Activated naive CD8-positive, alpha-beta T cell (primary cell): ENCODE results near the gene LILRB2.
"Not testable (repeated sequence)": the region's sequence is repeated elsewhere in the genome, so short reads cannot be mapped to it uniquely, and the experiment has no call there.

Experiments used
- H3K27ac Mint-ChIP-seq: one replicate; pipeline ENCODE4 v1.8.0; 2021; ENCODE audit warnings: mixed read lengths
- H3K27me3 Mint-ChIP-seq: one replicate; pipeline ENCODE4 v1.8.0; 2021; ENCODE audit warnings: mixed read lengths
- H3K36me3 Mint-ChIP-seq: one replicate; pipeline ENCODE4 v1.8.0; 2021; ENCODE audit warnings: mixed read lengths
- H3K4me1 Mint-ChIP-seq: one replicate; pipeline ENCODE4 v1.8.0; 2021; ENCODE audit warnings: low read depth, mixed read lengths
- H3K4me3 Mint-ChIP-seq: one replicate; pipeline ENCODE4 v1.8.0; 2021; ENCODE audit warnings: mild to moderate bottlenecking, mixed read lengths
- H3K9me3 Mint-ChIP-seq: one replicate; pipeline ENCODE4 v1.8.0; 2021; ENCODE audit warnings: low read depth, mixed read lengths

Gene LILRB2

GRCh38 chr19:54312436-54313377 lies 31.8 kb upstream of the LILRB2 start, which contains the start of gene LILRA5:
Gene LILRA5 (minus strand): TSS chr19:54313166. CDS start chr19:54313019, 147 bp downstream.
- Mint-ChIP-seq H3K4me1 (no peaks in the 10 kb centered on the region), H3K36me3 (no peaks in the 10 kb centered on the region), H3K4me3 (no peak within 1 kb of the TSS), H3K27me3 (peaks cover 18% of the 10 kb centered on the region), H3K27ac (no peak within 1 kb of the TSS), H3K9me3 (no peaks in the 10 kb centered on the region)

GRCh38 chr19:54312011-54312410 lies 31.1 kb upstream of the LILRB2 start:
- H3K9me3 Mint-ChIP-seq: no peaks in the 10 kb centered on the region
- H3K27ac Mint-ChIP-seq: no peak overlapping the region
- no peaks in the 10 kb centered on the region for H3K36me3 Mint-ChIP-seq
- H3K27me3 Mint-ChIP-seq: peaks cover 16% of the 10 kb centered on the region
- H3K4me3 Mint-ChIP-seq: no peak overlapping the region
- no peaks in the 10 kb centered on the region for H3K4me1 Mint-ChIP-seq

DNA sequence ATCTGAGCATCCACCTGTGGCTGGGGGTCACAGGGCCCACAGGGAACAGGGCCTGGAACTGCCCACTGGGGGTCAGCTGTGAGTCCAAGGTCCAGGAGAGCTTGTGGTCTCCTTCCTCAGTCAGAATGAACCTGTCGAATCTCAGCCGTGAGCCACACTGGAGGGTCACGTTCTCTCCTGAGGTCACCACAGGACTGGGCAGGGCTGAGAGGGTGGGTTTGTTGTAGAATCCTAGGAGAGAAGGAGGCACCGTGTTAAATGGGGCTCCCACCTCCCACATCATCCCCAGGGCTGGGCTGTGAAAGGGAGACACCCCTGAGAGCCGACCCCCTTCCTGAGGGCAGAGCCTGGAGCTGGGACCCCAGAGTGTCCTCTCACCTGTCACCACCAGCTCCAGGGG lies 30.6 kb upstream of the LILRB2 start:
- H3K27me3 Mint-ChIP-seq: peaks cover 18% of the 10 kb centered on the region
- H3K4me1 Mint-ChIP-seq: no peaks in the 10 kb centered on the region
- H3K36me3 Mint-ChIP-seq: no peaks in the 10 kb centered on the region
- H3K27ac Mint-ChIP-seq: no peak overlapping the region
- H3K9me3 Mint-ChIP-seq: no peaks in the 10 kb centered on the region
- no peak overlapping the region for H3K4me3 Mint-ChIP-seq

GRCh38 chr19:54310543-54310942 lies 29.6 kb upstream of the LILRB2 start:
- Mint-ChIP-seq H3K27ac (no peak overlapping the region), H3K27me3 (peaks cover 18% of the 10 kb centered on the region), H3K9me3 (no peaks in the 10 kb centered on the region), H3K4me3 (no peak overlapping the region), H3K36me3 (no peaks in the 10 kb centered on the region), H3K4me1 (no peaks in the 10 kb centered on the region)

GRCh38 chr19:54309811-54310210 lies 28.9 kb upstream of the LILRB2 start:
- Mint-ChIP-seq H3K9me3 (no peaks in the 10 kb centered on the region), H3K36me3 (no peaks in the 10 kb centered on the region), H3K4me1 (peaks cover 4% of the 10 kb centered on the region), H3K4me3 (no peak overlapping the region), H3K27me3 (peaks cover 18% of the 10 kb centered on the region), H3K27ac (no peak overlapping the region)

GRCh38 chr19:54307389-54308020 lies 26.6 kb upstream of the LILRB2 start:
- Mint-ChIP-seq H3K9me3 (no peaks in the 10 kb centered on the region), H3K4me3 (no peak overlapping the region), H3K27ac (no peak overlapping the region), H3K4me1 (peaks cover 16% of the 10 kb centered on the region), H3K27me3 (peaks cover 9% of the 10 kb centered on the region), H3K36me3 (no peaks in the 10 kb centered on the region)

- H3K27me3 Mint-ChIP-seq: peaks cover 6% of the 10 kb centered on the region
- no peak overlapping the region for H3K4me3 Mint-ChIP-seq
Measured at GRCh38 chr19:54305141-54305540, 24.2 kb upstream of the LILRB2 start.

DNA sequence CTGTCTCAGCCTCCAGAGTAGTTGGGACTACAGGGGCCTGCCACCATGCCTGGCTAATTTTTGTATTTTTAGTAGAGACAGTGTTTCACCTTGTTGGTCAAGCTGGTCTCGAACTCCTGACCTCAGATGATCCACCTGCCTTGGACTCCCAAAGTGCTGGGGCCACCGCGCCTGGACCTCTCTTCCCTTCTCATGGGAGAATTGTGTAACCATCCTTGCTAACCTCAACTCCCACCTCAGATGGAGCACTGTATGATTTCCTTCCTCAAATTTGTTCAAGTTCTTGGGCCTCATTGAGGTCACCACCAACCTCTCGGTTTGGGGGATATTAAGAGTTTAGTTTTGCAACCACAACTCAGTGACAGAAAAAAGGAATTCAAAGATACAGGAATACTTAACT lies 21.3 kb upstream of the LILRB2 start:
- peaks cover 3% of the 10 kb centered on the region for H3K27me3 Mint-ChIP-seq
- no peak overlapping the region for H3K4me3 Mint-ChIP-seq
- H3K4me1 Mint-ChIP-seq: peaks cover 16% of the 10 kb centered on the region
- no peak overlapping the region for H3K27ac Mint-ChIP-seq
- H3K9me3 Mint-ChIP-seq: no peaks in the 10 kb centered on the region
- H3K36me3 Mint-ChIP-seq: no peaks in the 10 kb centered on the region

More at GRCh38 chr19:54305141-54305540, 24.2 kb upstream of the LILRB2 start:
- Mint-ChIP-seq H3K4me1 (peaks cover 16% of the 10 kb centered on the region), H3K36me3 (no peaks in the 10 kb centered on the region), H3K27ac (no peak overlapping the region), H3K9me3 (no peaks in the 10 kb centered on the region)

GRCh38 chr19:54299515-54299914 lies 18.6 kb upstream of the LILRB2 start:
- Mint-ChIP-seq H3K4me3 (no peak overlapping the region), H3K4me1 (peaks cover 10% of the 10 kb centered on the region), H3K36me3 (no peaks in the 10 kb centered on the region), H3K27ac (no peak overlapping the region), H3K27me3 (peaks cover under 1% of the 10 kb centered on the region), H3K9me3 (no peaks in the 10 kb centered on the region)

- H3K4me1 Mint-ChIP-seq: peaks cover 6% of the 10 kb centered on the region
- H3K27me3 Mint-ChIP-seq: peaks cover 5% of the 10 kb centered on the region
- no peaks in the 10 kb centered on the region for H3K36me3 Mint-ChIP-seq
- H3K27ac Mint-ChIP-seq: no peak overlapping the region
- no peak overlapping the region for H3K4me3 Mint-ChIP-seq
- no peaks in the 10 kb centered on the region for H3K9me3 Mint-ChIP-seq
Measured at GRCh38 chr19:54299126-54299498, 18.2 kb upstream of the LILRB2 start.

DNA sequence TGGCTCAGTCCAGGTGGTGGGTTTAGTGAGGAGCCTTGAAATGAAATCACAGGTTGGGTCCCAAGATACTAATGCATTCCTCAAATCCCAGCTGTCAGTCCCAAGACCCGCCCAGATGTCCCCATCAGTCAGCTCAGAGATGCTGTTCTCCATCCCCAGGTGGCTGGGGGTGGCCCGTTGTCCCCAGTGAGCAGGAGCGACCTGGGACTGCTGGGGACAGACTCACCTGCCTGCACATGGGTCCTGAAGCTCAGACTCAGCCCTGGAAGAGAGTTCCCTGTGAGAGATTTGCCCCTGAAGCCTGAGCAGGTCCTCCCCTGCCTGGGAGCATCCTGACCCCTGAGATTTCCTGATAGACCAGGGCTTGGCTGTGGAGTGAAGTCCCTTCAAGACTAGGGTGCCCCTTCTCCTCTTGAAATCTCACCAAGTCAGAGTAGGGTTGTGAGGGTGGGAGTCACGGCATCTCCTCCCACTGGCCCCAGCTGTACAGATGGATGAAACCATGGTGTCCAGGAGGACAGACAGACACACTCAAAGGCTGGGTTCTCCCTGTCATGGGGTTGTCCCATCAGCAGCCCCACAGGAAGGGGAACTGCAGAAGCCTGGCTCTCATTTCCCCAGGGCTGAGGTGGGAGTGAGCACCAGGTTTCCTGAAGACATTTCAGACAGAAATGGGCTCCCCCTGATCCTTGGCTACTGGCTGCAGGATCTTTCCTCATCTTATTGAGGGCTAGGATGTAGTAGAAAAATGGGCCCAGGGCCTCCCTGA lies 17.6 kb upstream of the LILRB2 start:
- H3K4me1 Mint-ChIP-seq: peaks cover under 1% of the 10 kb centered on the region
- H3K9me3 Mint-ChIP-seq: no peaks in the 10 kb centered on the region
- H3K27ac Mint-ChIP-seq: no peak overlapping the region
- H3K4me3 Mint-ChIP-seq: no peak overlapping the region
- no peaks in the 10 kb centered on the region for H3K36me3 Mint-ChIP-seq
- peaks cover 5% of the 10 kb centered on the region for H3K27me3 Mint-ChIP-seq

GRCh38 chr19:54297759-54298305 lies 16.9 kb upstream of the LILRB2 start:
- Mint-ChIP-seq H3K4me1 (no peaks in the 10 kb centered on the region), H3K27me3 (peaks cover 9% of the 10 kb centered on the region), H3K27ac (no peak overlapping the region), H3K36me3 (no peaks in the 10 kb centered on the region), H3K4me3 (no peak overlapping the region), H3K9me3 (peaks cover 4% of the 10 kb centered on the region)

GRCh38 chr19:54294539-54294938 lies 13.6 kb upstream of the LILRB2 start:
- no peak overlapping the region for H3K4me3 Mint-ChIP-seq
- peaks cover 13% of the 10 kb centered on the region for H3K27me3 Mint-ChIP-seq

GRCh38 chr19:54289160-54289559 lies 8.2 kb upstream of the LILRB2 start:
- H3K4me1 Mint-ChIP-seq: peaks cover 14% of the 10 kb centered on the region
- H3K4me3 Mint-ChIP-seq, H3K27ac Mint-ChIP-seq, H3K36me3 Mint-ChIP-seq, H3K9me3 Mint-ChIP-seq: not testable (repeated sequence)
- peaks cover 11% of the 10 kb centered on the region for H3K27me3 Mint-ChIP-seq

More at GRCh38 chr19:54294539-54294938, 13.6 kb upstream of the LILRB2 start:
- Mint-ChIP-seq H3K27ac (no peak overlapping the region), H3K36me3 (no peaks in the 10 kb centered on the region), H3K9me3 (peaks cover 7% of the 10 kb centered on the region), H3K4me1 (no peaks in the 10 kb centered on the region)
